ENCODE results near the gene APBB1.

DNA sequence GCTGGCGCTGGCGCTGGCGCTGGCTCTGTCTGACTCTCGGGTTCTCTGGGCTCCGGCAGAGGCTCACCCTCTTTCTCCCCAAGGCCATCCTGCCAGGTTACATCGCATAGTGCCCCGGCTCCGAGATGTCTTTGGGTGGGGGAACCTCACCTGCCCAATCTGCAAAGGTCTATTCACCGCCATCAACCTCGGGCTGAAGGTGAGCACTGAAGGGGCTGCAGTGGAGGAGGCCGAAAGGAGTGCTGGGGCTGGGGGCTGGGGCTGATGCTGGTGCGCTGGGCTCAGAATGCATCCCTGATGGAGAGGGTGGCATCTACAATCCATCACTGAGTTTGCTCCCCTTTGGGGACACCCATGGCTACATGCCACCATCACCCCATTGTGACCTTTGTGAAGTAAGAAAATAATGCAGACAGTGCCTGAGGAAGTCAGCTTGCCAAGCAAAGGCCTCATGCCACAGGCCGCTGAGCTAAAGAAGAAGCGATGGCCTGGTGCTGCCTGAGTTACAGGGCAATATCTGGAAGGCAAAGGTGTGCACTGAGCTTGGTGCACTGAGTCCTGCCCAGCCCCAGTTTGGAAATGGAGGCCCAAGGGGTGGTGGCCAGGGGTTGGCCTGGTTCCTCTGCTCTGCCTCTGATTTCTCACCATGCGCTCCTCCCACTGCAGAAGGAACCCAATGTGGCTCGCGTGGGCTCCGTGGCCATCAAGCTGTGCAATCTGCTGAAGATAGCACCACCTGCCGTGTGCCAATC, 28.0 kb downstream of the APBB1 start:
- TF ChIP-seq CTCF (IDR thresholded peaks at IDR 0.05), result no peak
- no peak for TF ChIP-seq POLR2A (IDR thresholded peaks at IDR 0.05)
